ENCODE measurements around the gene PIP4K2B. TPM values are rescaled to one million over a fixed set of nuclear protein-coding genes. Genes with fewer than 3 reads are reported as not detected.

Gene PIP4K2B
- total and polyA plus RNA-seq, 7 donors: 5.1 to 50.1 (median 44.1) TPM

DNA sequence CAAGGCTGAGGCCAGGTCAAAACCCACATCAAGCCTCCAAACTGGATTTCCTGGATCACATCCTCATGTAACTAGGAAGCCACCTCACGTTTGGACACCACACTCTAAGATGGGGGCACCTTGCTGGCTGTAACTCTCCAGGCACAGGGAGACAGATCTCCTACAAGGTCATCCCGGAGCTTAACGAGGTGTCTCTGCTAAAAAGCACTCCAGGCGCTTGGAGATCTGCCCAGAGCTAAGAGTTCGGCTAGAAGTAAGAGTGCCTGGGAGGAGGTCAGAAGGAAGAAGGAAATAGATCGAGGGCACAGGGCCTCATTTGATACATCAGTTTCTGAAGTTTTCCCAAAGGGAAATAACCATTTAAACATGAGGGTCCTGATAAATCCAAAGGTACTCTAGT, 30.9 kb downstream of the PIP4K2B start:
- intact Hi-C loops (cut with DNase I): no loop called here
- peaks cover 20 to 99% (median 41%) of the 10 kb centered on the region in 4 donors for H3K36me3 ChIP-seq
- no peak for DNase-seq
- no peaks in the 10 kb centered on the region for H3K27me3 ChIP-seq
- H3K4me3 ChIP-seq: no peak overlapping the region
- TF ChIP-seq EP300 (IDR thresholded peaks at IDR 0.05): no peak
- no peaks in the 10 kb centered on the region for H3K9me3 ChIP-seq
- WGBS, 2 donors: 55 to 72% methylated on average over 6 of the region's 6 CpGs
- peaks cover 0 to 10% (median 0%) of the 10 kb centered on the region in 4 donors for H3K4me1 ChIP-seq
- peak overlapping the region in 1 of 4 donors; percentile 49 for H3K27ac ChIP-seq

- H3K9me3 ChIP-seq: no peaks in the 10 kb centered on the region
- peaks cover 25 to 99% (median 40%) of the 10 kb centered on the region in 4 donors for H3K36me3 ChIP-seq
- no peaks in the 10 kb centered on the region for H3K27me3 ChIP-seq
- H3K4me1 ChIP-seq: peaks cover 0 to 10% (median 0%) of the 10 kb centered on the region in 4 donors
- 94 to 95% methylated on average over 5 of the region's 5 CpGs for WGBS, 2 donors
- no peak for TF ChIP-seq POLR2AphosphoS5 (IDR thresholded peaks at IDR 0.05)
- TF ChIP-seq, protein P1, sequence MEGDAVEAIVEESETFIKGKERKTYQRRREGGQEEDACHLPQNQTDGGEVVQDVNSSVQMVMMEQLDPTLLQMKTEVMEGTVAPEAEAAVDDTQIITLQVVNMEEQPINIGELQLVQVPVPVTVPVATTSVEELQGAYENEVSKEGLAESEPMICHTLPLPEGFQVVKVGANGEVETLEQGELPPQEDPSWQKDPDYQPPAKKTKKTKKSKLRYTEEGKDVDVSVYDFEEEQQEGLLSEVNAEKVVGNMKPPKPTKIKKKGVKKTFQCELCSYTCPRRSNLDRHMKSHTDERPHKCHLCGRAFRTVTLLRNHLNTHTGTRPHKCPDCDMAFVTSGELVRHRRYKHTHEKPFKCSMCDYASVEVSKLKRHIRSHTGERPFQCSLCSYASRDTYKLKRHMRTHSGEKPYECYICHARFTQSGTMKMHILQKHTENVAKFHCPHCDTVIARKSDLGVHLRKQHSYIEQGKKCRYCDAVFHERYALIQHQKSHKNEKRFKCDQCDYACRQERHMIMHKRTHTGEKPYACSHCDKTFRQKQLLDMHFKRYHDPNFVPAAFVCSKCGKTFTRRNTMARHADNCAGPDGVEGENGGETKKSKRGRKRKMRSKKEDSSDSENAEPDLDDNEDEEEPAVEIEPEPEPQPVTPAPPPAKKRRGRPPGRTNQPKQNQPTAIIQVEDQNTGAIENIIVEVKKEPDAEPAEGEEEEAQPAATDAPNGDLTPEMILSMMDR (IDR thresholded peaks at IDR 0.05): no peak
- no peak for TF ChIP-seq POLR2A (IDR thresholded peaks at IDR 0.05)
- TF ChIP-seq EP300 (IDR thresholded peaks at IDR 0.05): no peak
- intact Hi-C loops (cut with DNase I): no loop called here
- no peak overlapping the region for H3K27ac ChIP-seq
- H3K4me3 ChIP-seq: no peak overlapping the region
- DNase-seq: no peak
Measured at GRCh38 chr17:38766341-38766740, 33.0 kb downstream of the PIP4K2B start.

- WGBS, 2 donors: 76 to 91% methylated on average over 3 of the region's 3 CpGs
- H3K4me1 ChIP-seq: no peaks in the 10 kb centered on the region
- no peak for DNase-seq
- H3K27me3 ChIP-seq: no peaks in the 10 kb centered on the region
- H3K4me3 ChIP-seq: no peak overlapping the region
- TF ChIP-seq POLR2A (IDR thresholded peaks at IDR 0.05) (no peak), EP300 (IDR thresholded peaks at IDR 0.05) (no peak), POLR2AphosphoS5 (IDR thresholded peaks at IDR 0.05) (no peak)
- TF ChIP-seq, protein P1 (IDR thresholded peaks at IDR 0.05): no peak
- intact Hi-C loops (cut with DNase I): no loop called here
- H3K27ac ChIP-seq: no peak overlapping the region
- no peaks in the 10 kb centered on the region for H3K9me3 ChIP-seq
- H3K36me3 ChIP-seq: peaks cover 37 to 100% (median 45%) of the 10 kb centered on the region in 4 donors
Measured at GRCh38 chr17:38762231-38762630, 37.1 kb downstream of the PIP4K2B start.

DNA sequence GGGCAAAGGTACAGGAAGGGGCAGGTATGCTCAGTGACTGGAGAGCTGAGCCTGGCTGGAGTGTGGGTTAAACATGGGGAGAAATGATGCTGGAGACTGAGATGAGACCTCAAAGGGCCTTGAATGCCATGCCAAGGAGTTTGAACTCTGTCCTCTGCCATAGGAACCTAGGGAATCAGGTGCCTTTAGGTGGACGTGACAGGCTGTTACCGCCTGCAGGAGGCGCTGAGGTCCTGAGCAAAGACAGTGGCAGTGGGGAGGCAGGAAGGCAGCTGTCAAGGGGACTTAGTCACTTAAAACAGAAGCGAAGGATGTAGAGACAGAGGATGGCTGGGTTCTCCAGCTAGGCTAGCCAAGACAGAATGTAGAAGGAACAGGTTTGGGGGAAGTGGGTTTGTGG, 37.7 kb downstream of the PIP4K2B start:
- H3K36me3 ChIP-seq: peaks cover 37 to 100% (median 43%) of the 10 kb centered on the region in 4 donors
- no peaks in the 10 kb centered on the region for H3K4me1 ChIP-seq
- TF ChIP-seq POLR2A (IDR thresholded peaks at IDR 0.05): no peak
- H3K9me3 ChIP-seq: no peaks in the 10 kb centered on the region
- H3K27ac ChIP-seq: no peak overlapping the region
- H3K27me3 ChIP-seq: no peaks in the 10 kb centered on the region
- no peak for DNase-seq
- H3K4me3 ChIP-seq: no peak overlapping the region
- intact Hi-C loops (cut with DNase I): no loop called here
- WGBS, 2 donors: 72 to 82% methylated on average over 4 of the region's 4 CpGs

DNA sequence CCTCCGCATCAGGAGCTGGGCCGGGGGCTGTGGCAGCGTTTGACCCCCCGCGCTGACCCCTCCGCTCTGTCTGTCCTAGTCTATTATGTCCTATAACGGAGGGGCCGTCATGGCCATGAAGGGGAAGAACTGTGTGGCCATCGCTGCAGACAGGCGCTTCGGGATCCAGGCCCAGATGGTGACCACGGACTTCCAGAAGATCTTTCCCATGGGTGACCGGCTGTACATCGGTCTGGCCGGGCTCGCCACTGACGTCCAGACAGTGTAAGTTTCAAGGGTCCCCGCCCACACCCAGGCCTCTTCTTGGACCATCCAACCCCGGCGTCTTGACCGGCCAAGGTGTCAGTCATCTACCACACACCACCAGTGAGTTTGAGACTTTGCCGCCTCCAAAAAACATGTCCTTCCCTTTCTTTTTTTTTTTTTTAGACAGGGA, 46.3 kb downstream of the PIP4K2B start:
- intact Hi-C loops (cut with DNase I): no loop called here
- peaks cover 0 to 17% (median 0%) of the 10 kb centered on the region in 3 donors for H3K27me3 ChIP-seq

More for the DNA sequence above, 46.3 kb downstream of the PIP4K2B start:
- peak overlapping the region; percentile 86 to 94 (median 89) for H3K27ac ChIP-seq
- peak overlapping the region; percentile 78 to 92 (median 86) for H3K4me3 ChIP-seq
- 4 to 10% methylated on average over 22 of the region's 22 CpGs for WGBS, 2 donors
- no peak for DNase-seq
- peaks cover 0 to 53% (median 50%) of the 10 kb centered on the region in 4 donors for H3K4me1 ChIP-seq
- H3K36me3 ChIP-seq: peaks cover 9 to 34% (median 19%) of the 10 kb centered on the region in 4 donors
- TF ChIP-seq, protein P1 (IDR thresholded peaks at IDR 0.05): no peak
- TF ChIP-seq POLR2AphosphoS5 (IDR thresholded peaks at IDR 0.05) (no peak), POLR2A (IDR thresholded peaks at IDR 0.05) (no peak), EP300 (IDR thresholded peaks at IDR 0.05) (no peak)
- no peaks in the 10 kb centered on the region for H3K9me3 ChIP-seq

All from sigmoid colon (tissue), 7 donors.